Naive thymus-derived CD4-positive, alpha-beta T cell (primary cell): ENCODE measurements around the gene DLG2. TPM values are rescaled to one million over a fixed set of nuclear protein-coding genes. Genes with fewer than 3 reads are reported as not detected.
"Not testable (repeated sequence)": the region's sequence is repeated elsewhere in the genome, so short reads cannot be mapped to it uniquely, and the experiment has no call there.

Source experiments
- ATAC-seq: fragments of 150-1000 bp; cut with Tn5 transposase; 2 replicates; pipeline ENCODE4 v1.10.0; 2021; ENCODE audit warnings: mild to moderate bottlenecking, moderate library complexity
- CTCF ChIA-PET: fragments of 350-600 bp; sonication (Branson Sonifier 250); formaldehyde crosslinking; loops from one replicate; lab custom pipeline; 2021; ENCODE audit warnings: antibody characterized with exemption; lab: Charles Lee
- POLR2A ChIA-PET: fragments of 350-600 bp; sonication (Branson Sonifier 250); formaldehyde crosslinking; loops from one replicate; lab custom pipeline; 2021; ENCODE audit warnings: antibody characterized with exemption, inconsistent platforms; lab: Charles Lee
- DNase-seq, 9 donors: peaks; one replicate each; pipeline versions ENCODE4 v3.0.0 to v3.0.0-alpha.2; 2020 to 2022; ENCODE audit warnings: mixed read lengths in 1 of 9
- H3K27ac ChIP-seq: one replicate; pipeline ENCODE4 v1.7.0; 2013; ENCODE audit warnings: mild to moderate bottlenecking, low read depth, low read length, moderate library complexity
- H3K27me3 ChIP-seq, 2 donors: one replicate each; pipeline ENCODE4 v1.7.0; 2013; ENCODE audit warnings: low read length in 2 of 2, mild to moderate bottlenecking in 2 of 2, moderate library complexity in 2 of 2; ENCODE audit not compliant: control insufficient read depth in 2 of 2, insufficient read depth in 2 of 2
- H3K36me3 ChIP-seq, 3 experiments: 1 replicate in 2 of 3; 2 replicates in 1 of 3; pipeline ENCODE4 v1.7.0; 2013; ENCODE audit warnings: low read length in 3 of 3, mild to moderate bottlenecking in 3 of 3, moderate library complexity in 1 of 3; ENCODE audit not compliant: insufficient read depth in 3 of 3, control insufficient read depth in 2 of 3
- H3K4me1 ChIP-seq, 2 donors: one replicate each; pipeline ENCODE4 v1.7.0; 2013; ENCODE audit warnings: low read length in 2 of 2, mild to moderate bottlenecking in 2 of 2, moderate library complexity in 1 of 2; ENCODE audit not compliant: control insufficient read depth in 2 of 2, insufficient read depth in 2 of 2
- H3K4me3 ChIP-seq: 2 replicates; pipeline ENCODE4 v1.7.0; 2013; ENCODE audit warnings: mild to moderate bottlenecking, low read length
- H3K9me3 ChIP-seq, 3 experiments: 1 replicate in 2 of 3; 2 replicates in 1 of 3; pipeline ENCODE4 v1.7.0; 2013; ENCODE audit warnings: low read length in 3 of 3; ENCODE audit not compliant: control insufficient read depth in 2 of 3
- H3K27ac Mint-ChIP-seq, 9 donors: one replicate each; pipeline ENCODE4 v1.8.0; 2020 to 2022; ENCODE audit warnings: mixed read lengths in 9 of 9, mild to moderate bottlenecking in 8 of 9, moderate library complexity in 5 of 9, inconsistent platforms in 2 of 9
- H3K27me3 Mint-ChIP-seq, 5 donors: one replicate each; pipeline ENCODE4 v1.8.0; 2021 to 2022; ENCODE audit warnings: mixed read lengths in 5 of 5, mild to moderate bottlenecking in 1 of 5
- H3K36me3 Mint-ChIP-seq, 5 donors: one replicate each; pipeline ENCODE4 v1.8.0; 2020 to 2022; ENCODE audit warnings: mixed read lengths in 5 of 5, mild to moderate bottlenecking in 3 of 5, inconsistent platforms in 1 of 5
- H3K4me1 Mint-ChIP-seq, 7 donors: one replicate each; pipeline ENCODE4 v1.8.0; 2020 to 2022; ENCODE audit warnings: mixed read lengths in 7 of 7, mild to moderate bottlenecking in 3 of 7, inconsistent platforms in 1 of 7
- H3K4me3 Mint-ChIP-seq, 10 donors: one replicate each; pipeline ENCODE4 v1.8.0; 2020 to 2022; ENCODE audit warnings: mild to moderate bottlenecking in 10 of 10, mixed read lengths in 10 of 10, moderate library complexity in 6 of 10, inconsistent platforms in 2 of 10
- H3K9me3 Mint-ChIP-seq, 11 donors: one replicate each; pipeline ENCODE4 v1.8.0; 2020 to 2022; ENCODE audit warnings: mixed read lengths in 11 of 11, mild to moderate bottlenecking in 4 of 11, inconsistent platforms in 1 of 11, moderate library complexity in 1 of 11
- intact Hi-C, 2 donors: fragments of 100-400 bp; cut with micrococcal nuclease; formaldehyde crosslinking; loops; one replicate each; pipeline ENCODE4 v1.15.1; 2023
- polyA plus RNA-seq, 2 donors: library from polyadenylated mRNA; unstranded; fragments of 300-500 nt; fragmentation: Illumina TruSeq; gene quantifications; one replicate each; pipeline ENCODE4 v1.2.3, GENCODE V29; 2021
- total RNA-seq, 6 experiments: library from RNA in 5 of 6; stranded (reverse) in 5 of 6; gene quantifications; 1 replicate in 5 of 6; 2 replicates in 1 of 6; pipeline ENCODE4 v1.2.3 and lab custom pipeline; 2021 to 2026

Gene DLG2
- total and polyA plus RNA-seq, 7 experiments from 2014 or later = 0.64 to 6.1 (median 3.7) TPM

DNA sequence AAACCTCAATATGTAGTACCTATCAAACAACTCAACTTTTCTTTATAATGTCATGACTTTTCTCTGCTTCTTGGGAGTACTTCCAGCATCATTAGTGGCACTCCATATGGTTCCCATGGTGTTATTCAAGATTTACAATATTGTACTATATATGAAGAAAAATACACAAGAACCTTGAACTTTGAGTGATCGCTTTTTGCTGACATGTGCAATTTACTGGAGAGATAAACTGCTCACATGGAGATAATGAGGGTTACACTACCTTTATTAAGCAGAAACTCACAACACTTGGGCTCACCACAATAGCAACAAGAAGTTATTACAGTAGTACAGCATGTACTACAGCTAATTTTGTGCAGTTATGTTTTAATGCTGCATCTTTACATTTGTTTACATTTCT, 388.2 kb downstream of the DLG2 start:
- Histone ChIP-seq H3K36me3 (no peaks in the 10 kb centered on the region), H3K27me3 (no peaks in the 10 kb centered on the region), H3K27ac (no peak overlapping the region), H3K4me3 (no peak overlapping the region), H3K4me1 (no peaks in the 10 kb centered on the region), H3K9me3 (no peaks in the 10 kb centered on the region)
- Mint-ChIP-seq H3K4me3 (no peak overlapping the region), H3K9me3 (peaks cover 0 to 12% (median 6%) of the 10 kb centered on the region in 11 donors), H3K27ac (no peak overlapping the region), H3K4me1 (no peaks in the 10 kb centered on the region), H3K36me3 (no peaks in the 10 kb centered on the region), H3K27me3 (no peaks in the 10 kb centered on the region)
- intact Hi-C loops = no loop called here
- ATAC-seq (no peak), DNase-seq (no peak)
- CTCF ChIA-PET = no interaction called here
- POLR2A ChIA-PET = no interaction called here

DNA sequence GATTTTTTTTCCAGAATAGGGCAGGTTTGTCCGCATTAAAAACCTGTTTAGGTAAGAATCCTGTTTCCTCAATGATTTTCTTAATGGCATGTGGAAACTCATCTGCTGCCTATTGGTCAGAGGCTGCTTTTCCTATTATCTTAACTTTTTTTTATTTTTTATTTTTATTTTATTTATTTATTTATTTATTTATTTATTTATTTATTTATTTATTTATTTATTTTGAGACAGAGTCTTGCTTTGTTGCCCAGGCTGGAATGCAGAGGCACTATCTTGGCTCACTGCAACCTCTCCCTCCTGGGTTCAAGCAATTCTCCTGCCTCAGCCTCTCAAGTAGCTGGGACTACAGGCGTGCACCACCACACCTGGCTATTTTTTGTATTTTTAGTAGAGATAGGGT, 389.1 kb downstream of the DLG2 start:
- H3K36me3 Mint-ChIP-seq, H3K4me3 Mint-ChIP-seq, H3K27ac ChIP-seq, CTCF ChIA-PET, H3K27ac Mint-ChIP-seq, intact Hi-C loops, H3K4me1 ChIP-seq, ATAC-seq, H3K4me3 ChIP-seq, POLR2A ChIA-PET, H3K4me1 Mint-ChIP-seq, DNase-seq, H3K36me3 ChIP-seq, H3K9me3 ChIP-seq, H3K27me3 ChIP-seq, H3K27me3 Mint-ChIP-seq: not testable (repeated sequence)
- H3K9me3 Mint-ChIP-seq = peaks cover 0 to 16% (median 6%) of the 10 kb centered on the region in 11 donors

DNA sequence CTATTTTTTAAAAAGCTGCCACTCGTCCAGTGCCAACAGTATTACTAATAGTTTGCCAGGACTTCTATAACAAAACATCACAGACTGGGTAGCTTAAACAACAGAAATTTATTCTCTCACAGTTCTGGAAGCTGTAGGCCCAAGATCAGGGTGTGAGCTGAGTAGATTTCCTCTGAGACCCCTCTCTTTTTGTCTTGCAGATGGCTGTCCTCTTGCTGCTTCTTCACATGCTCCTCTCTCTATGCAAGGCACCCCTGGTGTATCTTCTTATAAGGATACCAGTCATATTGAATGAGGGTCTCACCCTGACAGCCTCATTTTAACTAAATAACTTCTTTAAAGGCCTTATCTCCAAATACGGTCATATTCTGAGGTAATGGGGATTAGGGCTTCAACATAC, 390.9 kb downstream of the DLG2 start:
- ChIA-PET POLR2A (no interaction called here), CTCF (no interaction called here)
- Mint-ChIP-seq H3K4me1 (no peaks in the 10 kb centered on the region), H3K4me3 (no peak overlapping the region), H3K27me3 (no peaks in the 10 kb centered on the region), H3K36me3 (no peaks in the 10 kb centered on the region), H3K27ac (no peak overlapping the region), H3K9me3 (peaks cover 0 to 20% (median 8%) of the 10 kb centered on the region in 11 donors)
- H3K9me3 ChIP-seq = no peaks in the 10 kb centered on the region
- no peak overlapping the region for H3K4me3 ChIP-seq
- no peaks in the 10 kb centered on the region for H3K4me1 ChIP-seq
- no peaks in the 10 kb centered on the region for H3K27me3 ChIP-seq
- no peak for DNase-seq
- intact Hi-C loops = no loop called here
- H3K36me3 ChIP-seq = no peaks in the 10 kb centered on the region
- no peak overlapping the region for H3K27ac ChIP-seq
- no peak for ATAC-seq

DNA sequence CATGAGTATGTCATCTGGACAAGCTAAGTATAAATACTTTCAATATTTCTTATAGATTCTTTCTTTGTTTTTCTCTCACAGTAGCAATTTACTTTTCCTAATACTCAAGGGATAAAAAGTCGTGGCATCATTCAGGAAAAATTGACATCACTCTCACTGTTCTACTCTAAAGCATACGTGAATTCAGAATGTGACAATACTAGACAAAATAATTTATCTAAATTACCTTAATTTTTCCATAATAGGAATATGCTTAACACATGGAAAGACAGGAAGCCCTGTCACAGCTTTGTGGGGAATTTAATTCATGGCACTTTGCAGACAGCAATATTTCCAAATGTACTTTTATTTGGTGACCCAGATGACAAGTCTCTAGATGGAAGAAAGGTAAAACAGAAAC, 394.6 kb downstream of the DLG2 start:
- ChIA-PET CTCF (no interaction called here), POLR2A (no interaction called here)
- Mint-ChIP-seq H3K4me3 (no peak overlapping the region), H3K9me3 (peaks cover 2 to 24% (median 11%) of the 10 kb centered on the region in 11 donors), H3K27ac (no peak overlapping the region), H3K36me3 (no peaks in the 10 kb centered on the region), H3K4me1 (no peaks in the 10 kb centered on the region), H3K27me3 (no peaks in the 10 kb centered on the region)
- intact Hi-C loops = no loop called here
- ATAC-seq (no peak), DNase-seq (no peak)
- Histone ChIP-seq H3K4me1 (no peaks in the 10 kb centered on the region), H3K9me3 (no peaks in the 10 kb centered on the region), H3K4me3 (no peak overlapping the region), H3K27ac (no peak overlapping the region), H3K36me3 (no peaks in the 10 kb centered on the region), H3K27me3 (no peaks in the 10 kb centered on the region)

DNA sequence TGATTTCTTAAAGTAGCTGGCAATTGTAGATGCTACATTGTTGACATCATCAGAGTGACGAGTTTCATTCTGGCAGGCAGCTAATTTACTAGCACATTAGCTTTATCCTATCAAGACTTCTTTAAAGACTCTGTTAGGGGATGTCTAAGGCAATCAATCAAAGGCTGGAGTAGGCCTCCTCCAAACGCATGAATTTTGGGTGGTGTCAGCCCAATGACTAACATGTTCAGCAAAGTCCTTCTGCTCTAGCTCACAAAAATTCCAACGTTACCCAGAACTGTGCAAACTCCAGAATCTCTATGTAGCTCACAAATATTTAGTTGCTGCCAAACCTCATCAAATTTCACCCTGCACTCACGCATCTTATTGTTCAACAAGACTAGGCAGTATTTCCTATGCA, 395.6 kb downstream of the DLG2 start:
- Histone ChIP-seq H3K27ac (no peak overlapping the region), H3K27me3 (no peaks in the 10 kb centered on the region), H3K4me1 (no peaks in the 10 kb centered on the region), H3K4me3 (no peak overlapping the region), H3K36me3 (no peaks in the 10 kb centered on the region), H3K9me3 (no peaks in the 10 kb centered on the region)
- H3K27ac Mint-ChIP-seq = no peak overlapping the region
- DNase-seq = no peak
- H3K9me3 Mint-ChIP-seq = peaks cover 2 to 24% (median 7%) of the 10 kb centered on the region in 11 donors
- H3K36me3 Mint-ChIP-seq = no peaks in the 10 kb centered on the region
- no peaks in the 10 kb centered on the region for H3K27me3 Mint-ChIP-seq
- H3K4me3 Mint-ChIP-seq = no peak overlapping the region
- no peaks in the 10 kb centered on the region for H3K4me1 Mint-ChIP-seq
- intact Hi-C loops = no loop called here
- POLR2A ChIA-PET = no interaction called here
- no peak for ATAC-seq
- CTCF ChIA-PET = no interaction called here

DNA sequence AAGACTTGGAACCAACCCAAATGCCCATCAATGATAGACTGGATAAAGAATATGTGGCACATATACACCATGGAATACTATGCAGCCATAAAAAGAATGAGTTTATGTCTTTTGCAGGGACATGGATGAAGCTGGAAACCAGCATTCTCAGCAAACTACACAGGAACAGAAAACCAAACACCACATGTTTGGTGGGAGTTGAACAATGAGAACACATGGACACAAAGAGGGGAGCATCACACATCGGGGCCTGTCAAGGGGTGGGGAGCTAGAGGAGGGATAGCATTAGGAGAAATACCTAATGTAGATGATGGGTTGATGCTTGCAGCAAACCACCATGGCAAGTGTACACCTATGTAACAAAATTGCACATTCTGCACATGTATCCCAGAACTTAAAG, 397.4 kb downstream of the DLG2 start:
- not testable (repeated sequence) for DNase-seq

DNA sequence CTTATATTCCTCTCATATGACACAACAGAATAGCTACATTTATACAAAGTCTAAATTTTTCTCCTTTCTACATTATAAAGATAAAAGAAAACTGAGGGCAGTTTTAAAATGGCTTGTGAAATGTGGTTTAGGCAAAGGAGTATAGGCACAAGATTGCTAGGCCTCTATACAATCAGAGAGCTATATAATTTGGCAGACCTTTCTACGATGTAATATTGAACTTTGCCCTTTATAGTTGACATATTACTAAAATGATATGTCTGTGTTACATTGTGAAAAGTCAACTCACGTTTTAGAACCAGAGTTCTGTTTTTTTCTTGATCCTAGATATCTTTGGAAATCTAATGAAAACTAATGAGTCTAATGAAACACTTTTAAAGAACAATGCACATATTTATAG, 430.2 kb downstream of the DLG2 start:
- Histone ChIP-seq H3K9me3 (peaks cover 0 to 15% (median 0%) of the 10 kb centered on the region in 3 experiments), H3K27ac (no peak overlapping the region), H3K36me3 (no peaks in the 10 kb centered on the region), H3K4me3 (no peak overlapping the region), H3K4me1 (no peaks in the 10 kb centered on the region), H3K27me3 (no peaks in the 10 kb centered on the region)
- Mint-ChIP-seq H3K27me3 (no peaks in the 10 kb centered on the region), H3K4me1 (no peaks in the 10 kb centered on the region), H3K27ac (no peak overlapping the region), H3K36me3 (peaks cover 0 to 3% (median 0%) of the 10 kb centered on the region in 5 donors), H3K9me3 (peaks cover 2 to 44% (median 14%) of the 10 kb centered on the region in 11 donors), H3K4me3 (no peak overlapping the region)
- POLR2A ChIA-PET = no interaction called here
- intact Hi-C loops = loop anchor here in 1 of 2 donors (5.0 kb wide), 1 partner anchor 55 kb away; no protein-coding TSS in a partner anchor
- CTCF ChIA-PET = no interaction called here
- DNase-seq = no peak
- ATAC-seq = no peak

More for the DNA sequence above, 397.4 kb downstream of the DLG2 start:
- CTCF ChIA-PET, H3K4me1 Mint-ChIP-seq, intact Hi-C loops, H3K4me1 ChIP-seq, H3K36me3 ChIP-seq, H3K4me3 ChIP-seq, H3K27me3 ChIP-seq, ATAC-seq, H3K27me3 Mint-ChIP-seq, H3K27ac ChIP-seq, H3K4me3 Mint-ChIP-seq, H3K9me3 ChIP-seq, H3K27ac Mint-ChIP-seq, H3K36me3 Mint-ChIP-seq, POLR2A ChIA-PET: not testable (repeated sequence)
- H3K9me3 Mint-ChIP-seq = peaks cover 4 to 29% (median 8%) of the 10 kb centered on the region in 11 donors
